GM23248 (cell line): Measurements from ENCODE around the gene CERT1.

Source experiments
- EZH2 ChIP-seq: fragments of 200-600 bp; sonication (generic); IDR thresholded peaks from 2 replicates; pipeline ENCODE4 v1.6.1; 2018; ENCODE audit warnings: antibody characterized with exemption, mild to moderate bottlenecking; ENCODE audit not compliant: insufficient read depth, poor library complexity, severe bottlenecking
- EZH2phosphoT487 ChIP-seq: fragments of 200-600 bp; sonication (generic); IDR thresholded peaks from 2 replicates; pipeline ENCODE4 v1.6.1; 2018; ENCODE audit warnings: antibody characterized with exemption, moderate library complexity, mild to moderate bottlenecking, low read depth; ENCODE audit not compliant: insufficient read depth

GRCh38 chr5:75538211-75538610, 26.8 kb upstream of the CERT1 start:
- TF ChIP-seq EZH2 (no peak), EZH2phosphoT487 (no peak)
